Ovary (tissue), 3 donors: ENCODE results near the gene AUTS2.

ENCODE experiments used
- EP300 ChIP-seq: sonication (generic); formaldehyde crosslinking; IDR thresholded peaks from one replicate; pipeline ENCODE4 v1.6.1; 2017; ENCODE audit warnings: antibody characterized with exemption
- POLR2A ChIP-seq: fragments of 450-650 bp; IDR thresholded peaks from one replicate; pipeline ENCODE4 v1.6.1; 2017; ENCODE audit warnings: antibody characterized with exemption, mild to moderate bottlenecking, moderate library complexity
- TF ChIP-seq, protein P1 (sequence below), 3 donors: fragments of 450-650 bp in 2 of 3; fragments of 200-600 bp in 1 of 3; IDR thresholded peaks; one replicate each; pipeline versions ENCODE4 v1.5.1 to v1.8.0; 2016 to 2022; ENCODE audit warnings: antibody characterized with exemption in 3 of 3, mild to moderate bottlenecking in 1 of 3
- donor health status: DM: no; HTN: no; CAD: no.

GRCh38 chr7:70455925-70456324, 857.6 kb downstream of the AUTS2 start:
- TF ChIP-seq, protein P1, sequence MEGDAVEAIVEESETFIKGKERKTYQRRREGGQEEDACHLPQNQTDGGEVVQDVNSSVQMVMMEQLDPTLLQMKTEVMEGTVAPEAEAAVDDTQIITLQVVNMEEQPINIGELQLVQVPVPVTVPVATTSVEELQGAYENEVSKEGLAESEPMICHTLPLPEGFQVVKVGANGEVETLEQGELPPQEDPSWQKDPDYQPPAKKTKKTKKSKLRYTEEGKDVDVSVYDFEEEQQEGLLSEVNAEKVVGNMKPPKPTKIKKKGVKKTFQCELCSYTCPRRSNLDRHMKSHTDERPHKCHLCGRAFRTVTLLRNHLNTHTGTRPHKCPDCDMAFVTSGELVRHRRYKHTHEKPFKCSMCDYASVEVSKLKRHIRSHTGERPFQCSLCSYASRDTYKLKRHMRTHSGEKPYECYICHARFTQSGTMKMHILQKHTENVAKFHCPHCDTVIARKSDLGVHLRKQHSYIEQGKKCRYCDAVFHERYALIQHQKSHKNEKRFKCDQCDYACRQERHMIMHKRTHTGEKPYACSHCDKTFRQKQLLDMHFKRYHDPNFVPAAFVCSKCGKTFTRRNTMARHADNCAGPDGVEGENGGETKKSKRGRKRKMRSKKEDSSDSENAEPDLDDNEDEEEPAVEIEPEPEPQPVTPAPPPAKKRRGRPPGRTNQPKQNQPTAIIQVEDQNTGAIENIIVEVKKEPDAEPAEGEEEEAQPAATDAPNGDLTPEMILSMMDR (IDR thresholded peaks at IDR 0.05): no peak
- TF ChIP-seq POLR2A: no peak
- no peak for TF ChIP-seq EP300
